SK-N-SH treated with all-trans-retinoic acid at 6 μM for 48 hours (cell line): ENCODE data around the gene SMC6.

Experiments used
- ARNTL ChIP-seq: fragments of 450-650 bp; formaldehyde crosslinking; IDR thresholded peaks from 2 replicates; pipeline ENCODE4 v1.5.0; 2020; ENCODE audit warnings: low read depth, mild to moderate bottlenecking, moderate library complexity, borderline replicate concordance
- BACH2 ChIP-seq: fragments of 250-450 bp; sonication (Bioruptor Pico); IDR thresholded peaks from 2 replicates; pipeline ENCODE4 v1.9.0; 2021; ENCODE audit warnings: mild to moderate bottlenecking, borderline replicate concordance
- GLIS3 ChIP-seq: fragments of 250-450 bp; sonication (Bioruptor Pico); IDR thresholded peaks from 2 replicates; pipeline ENCODE4 v1.5.0; 2020; ENCODE audit warnings: mild to moderate bottlenecking, moderate library complexity
- POU6F1 ChIP-seq: fragments of 250-450 bp; sonication (Bioruptor Pico); IDR thresholded peaks from 2 replicates; pipeline ENCODE4 v1.8.0; 2021; ENCODE audit warnings: low read depth, mild to moderate bottlenecking, moderate library complexity, borderline replicate concordance
- PPARA ChIP-seq: fragments of 250-450 bp; sonication (Bioruptor Pico); IDR thresholded peaks from 2 replicates; pipeline ENCODE4 v1.5.0; 2020; ENCODE audit warnings: mild to moderate bottlenecking, borderline replicate concordance
- RARB ChIP-seq: fragments of 250-450 bp; sonication (Bioruptor Pico); IDR thresholded peaks from 2 replicates; pipeline ENCODE4 v1.8.0; 2021; ENCODE audit warnings: mild to moderate bottlenecking, moderate library complexity
- TOX ChIP-seq: fragments of 250-450 bp; sonication (Bioruptor Pico); IDR thresholded peaks from 2 replicates; pipeline ENCODE4 v1.8.0; 2021; ENCODE audit warnings: mild to moderate bottlenecking, moderate library complexity, borderline replicate concordance
- ZFP3 ChIP-seq: fragments of 250-450 bp; sonication (Bioruptor Pico); IDR thresholded peaks from 2 replicates; pipeline ENCODE4 v1.5.0; 2020; ENCODE audit warnings: mild to moderate bottlenecking, moderate library complexity
- ZFP30 ChIP-seq: fragments of 450-650 bp; formaldehyde crosslinking; IDR thresholded peaks from 2 replicates; pipeline ENCODE4 v1.5.0; 2022; ENCODE audit warnings: mild to moderate bottlenecking, moderate library complexity
- ZNF565 ChIP-seq: fragments of 450-650 bp; formaldehyde crosslinking; conservative IDR thresholded peaks from 2 replicates; pipeline ENCODE4 v1.5.0; 2020; ENCODE audit warnings: low read depth, mild to moderate bottlenecking, moderate library complexity
- TF ChIP-seq, protein P1 (sequence below): fragments of 250-450 bp; sonication (Bioruptor Pico); IDR thresholded peaks from 2 replicates; pipeline ENCODE4 v1.5.1; 2020; ENCODE audit warnings: low read depth, mild to moderate bottlenecking, moderate library complexity
- TF ChIP-seq, protein P2 (sequence below): fragments of 250-450 bp; sonication (Bioruptor Pico); IDR thresholded peaks from 2 replicates; pipeline ENCODE4 v1.8.0; 2020; ENCODE audit warnings: mild to moderate bottlenecking, moderate library complexity, borderline replicate concordance

DNA sequence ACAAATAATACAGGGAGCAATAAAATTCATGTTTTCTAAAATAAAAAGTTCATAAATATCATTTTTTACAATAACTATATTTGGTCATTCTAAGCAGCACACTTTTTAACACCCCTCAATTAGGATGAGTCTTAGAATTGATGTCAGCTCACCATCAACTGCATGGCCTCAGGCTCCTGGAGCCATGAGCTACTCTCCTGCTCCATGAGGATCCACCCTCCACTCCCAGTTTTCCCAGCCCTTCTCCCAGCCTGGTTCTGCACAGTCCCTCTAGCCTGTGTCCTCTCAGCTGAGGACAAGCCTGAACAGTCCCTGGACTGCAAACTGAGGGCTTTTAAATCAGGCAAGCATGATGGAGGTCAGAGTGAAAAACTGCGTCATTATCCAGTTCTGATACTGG lies 89.1 kb downstream of the SMC6 start:
- TF ChIP-seq, protein P1, sequence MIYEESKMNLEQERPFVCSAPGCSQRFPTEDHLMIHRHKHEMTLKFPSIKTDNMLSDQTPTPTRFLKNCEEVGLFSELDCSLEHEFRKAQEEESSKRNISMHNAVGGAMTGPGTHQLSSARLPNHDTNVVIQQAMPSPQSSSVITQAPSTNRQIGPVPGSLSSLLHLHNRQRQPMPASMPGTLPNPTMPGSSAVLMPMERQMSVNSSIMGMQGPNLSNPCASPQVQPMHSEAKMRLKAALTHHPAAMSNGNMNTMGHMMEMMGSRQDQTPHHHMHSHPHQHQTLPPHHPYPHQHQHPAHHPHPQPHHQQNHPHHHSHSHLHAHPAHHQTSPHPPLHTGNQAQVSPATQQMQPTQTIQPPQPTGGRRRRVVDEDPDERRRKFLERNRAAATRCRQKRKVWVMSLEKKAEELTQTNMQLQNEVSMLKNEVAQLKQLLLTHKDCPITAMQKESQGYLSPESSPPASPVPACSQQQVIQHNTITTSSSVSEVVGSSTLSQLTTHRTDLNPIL (CRISPR knock-in tag), result no peak
- TF ChIP-seq RARB (CRISPR knock-in tag) (no peak), TOX (CRISPR knock-in tag) (no peak), ARNTL (CRISPR knock-in tag) (no peak), BACH2 (CRISPR knock-in tag) (no peak), GLIS3 (CRISPR knock-in tag) (no peak), ZFP30 (CRISPR knock-in tag) (no peak), ZNF565 (no peak), PPARA (CRISPR knock-in tag) (no peak), ZFP3 (CRISPR knock-in tag) (no peak), POU6F1 (CRISPR knock-in tag) (no peak)
- TF ChIP-seq, protein P2, sequence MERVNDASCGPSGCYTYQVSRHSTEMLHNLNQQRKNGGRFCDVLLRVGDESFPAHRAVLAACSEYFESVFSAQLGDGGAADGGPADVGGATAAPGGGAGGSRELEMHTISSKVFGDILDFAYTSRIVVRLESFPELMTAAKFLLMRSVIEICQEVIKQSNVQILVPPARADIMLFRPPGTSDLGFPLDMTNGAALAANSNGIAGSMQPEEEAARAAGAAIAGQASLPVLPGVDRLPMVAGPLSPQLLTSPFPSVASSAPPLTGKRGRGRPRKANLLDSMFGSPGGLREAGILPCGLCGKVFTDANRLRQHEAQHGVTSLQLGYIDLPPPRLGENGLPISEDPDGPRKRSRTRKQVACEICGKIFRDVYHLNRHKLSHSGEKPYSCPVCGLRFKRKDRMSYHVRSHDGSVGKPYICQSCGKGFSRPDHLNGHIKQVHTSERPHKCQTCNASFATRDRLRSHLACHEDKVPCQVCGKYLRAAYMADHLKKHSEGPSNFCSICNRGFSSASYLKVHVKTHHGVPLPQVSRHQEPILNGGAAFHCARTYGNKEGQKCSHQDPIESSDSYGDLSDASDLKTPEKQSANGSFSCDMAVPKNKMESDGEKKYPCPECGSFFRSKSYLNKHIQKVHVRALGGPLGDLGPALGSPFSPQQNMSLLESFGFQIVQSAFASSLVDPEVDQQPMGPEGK (CRISPR knock-in tag), result no peak
